K562 (cell line): Measurements from ENCODE around the gene FBLN2. TPM values are rescaled to one million over a fixed set of nuclear protein-coding genes. Genes with fewer than 3 reads are reported as not detected.

ENCODE experiments used
- ATAC-seq: fragments of 200-7000 bp; cut with Tn5 transposase; 3 replicates; pipeline ENCODE4 v1.9.1; 2020; ENCODE audit warnings: moderate library complexity
- Bru-seq: library from RNA; stranded (reverse); fragments of 400-500 nt; gene quantifications from one replicate; lab custom pipeline; 2021; lab: Mats Ljungman, UMichigan
- BruChase-seq, 2 experiments: library from RNA; stranded (reverse); fragments of 400-500 nt; gene quantifications; one replicate each; lab custom pipeline; 2021; lab: Mats Ljungman, UMichigan
- BruUV-seq: library from RNA; stranded (reverse); fragments of 400-500 nt; replicated peaks from 2 replicates; lab custom pipeline; 2021; lab: Mats Ljungman, UMichigan
- CTCF ChIA-PET: fragments of 300-600 bp; formaldehyde crosslinking; extraction: SDS; loops from one replicate; lab custom pipeline; 2021; ENCODE audit warnings: low intra/inter-chr PET ratio; lab: Yijun Ruan, JAX
- POLR2A ChIA-PET: fragments of 300-600, 350-650 bp; sonication (Branson Sonifier 250); formaldehyde crosslinking; extraction: SDS; loops from one replicate; lab custom pipeline; 2021; ENCODE audit warnings: antibody characterized with exemption, inconsistent platforms; lab: Yijun Ruan, JAX
- DNase-seq, 4 experiments: peaks; one replicate each; pipeline versions ENCODE4 v3.0.0 to v3.0.0-alpha.2; 2011 to 2018; ENCODE audit warnings: low spot score in 3 of 4, mixed read lengths in 3 of 4; ENCODE audit errors: extremely low read depth in 1 of 4
- FAIRE-seq: peaks from 2 replicates; lab custom pipeline; 2011; peaks lifted over from hg19 to GRCh38; lab: Jason Lieb, UNC
- H2AFZ ChIP-seq: 2 replicates; pipeline ENCODE4 v1.6.0; 2011; ENCODE audit warnings: low read depth, low read length, control low read depth, inconsistent platforms
- H3K27ac ChIP-seq: fragments of 200-600 bp; 3 replicates; pipeline ENCODE4 v1.8.0; 2011; ENCODE audit warnings: low read depth, mild to moderate bottlenecking, control low read depth, inconsistent platforms, low read length, moderate library complexity, mixed read lengths; ENCODE audit errors: extremely low read depth
- H3K27me3 ChIP-seq, 2 experiments: fragments of 300-600 bp in 1 of 2; 2 replicates in 1 of 2; 3 replicates in 1 of 2; pipeline versions ENCODE4 v1.6.0 to v1.8.0; 2011; ENCODE audit warnings: inconsistent platforms in 2 of 2, low read length in 2 of 2, mild to moderate bottlenecking in 1 of 2, mixed read lengths in 1 of 2, moderate library complexity in 1 of 2; ENCODE audit not compliant: control insufficient read depth in 2 of 2, insufficient read depth in 2 of 2
- H3K36me3 ChIP-seq: fragments of 300-600 bp; 3 replicates; pipeline ENCODE4 v1.8.0; 2011; ENCODE audit warnings: mild to moderate bottlenecking, low read length, inconsistent platforms; ENCODE audit not compliant: control insufficient read depth, insufficient read depth
- H3K4me1 ChIP-seq, 2 experiments: fragments of 200-600 bp in 1 of 2; replicated peaks in 1 of 2; 2 replicates in 1 of 2; 3 replicates in 1 of 2; pipeline versions ENCODE4 v1.5.1 to v1.8.0; 2011; ENCODE audit warnings: inconsistent platforms in 2 of 2, low read length in 2 of 2, mild to moderate bottlenecking in 1 of 2, mixed read lengths in 1 of 2, moderate library complexity in 1 of 2; ENCODE audit not compliant: control insufficient read depth in 2 of 2, insufficient read depth in 2 of 2
- H3K4me2 ChIP-seq: 2 replicates; pipeline ENCODE4 v1.6.1; 2011; ENCODE audit warnings: low read length, control low read depth, inconsistent platforms, mixed read lengths; ENCODE audit not compliant: insufficient read depth
- H3K4me3 ChIP-seq: fragments of 200-600 bp; sonication (generic), shearing (Covaris generic); 2 replicates; pipeline ENCODE4 v1.5.1; 2016; ENCODE audit warnings: control low read depth, inconsistent platforms
- H3K79me2 ChIP-seq: fragments of 200-600 bp; 3 replicates; pipeline ENCODE4 v1.8.0; 2011; ENCODE audit warnings: low read length, inconsistent platforms; ENCODE audit not compliant: control insufficient read depth, insufficient read depth
- H3K9ac ChIP-seq, 2 experiments: 2 replicates each; pipeline versions ENCODE4 v1.6.0 to v1.6.1; 2011; ENCODE audit warnings: low read depth in 2 of 2, low read length in 2 of 2, control low read depth in 1 of 2, inconsistent platforms in 1 of 2, mild to moderate bottlenecking in 1 of 2, mixed read lengths in 1 of 2; ENCODE audit not compliant: insufficient read depth in 1 of 2
- H3K9me1 ChIP-seq: one replicate; pipeline ENCODE4 v1.6.0; 2011; ENCODE audit warnings: inconsistent platforms, mild to moderate bottlenecking, low read length, moderate library complexity; ENCODE audit not compliant: control insufficient read depth, insufficient read depth
- H3K9me3 ChIP-seq: replicated peaks from 2 replicates; pipeline ENCODE4 v1.5.1; 2011; ENCODE audit warnings: low read depth, low read length, inconsistent platforms; ENCODE audit not compliant: control insufficient read depth, insufficient read depth
- H4K20me1 ChIP-seq: replicated peaks from 2 replicates; pipeline ENCODE4 v1.6.1; 2011; ENCODE audit warnings: low read length, inconsistent platforms, mixed read lengths; ENCODE audit not compliant: control insufficient read depth, insufficient read depth
- CXXC5 ChIP-seq: fragments of 250-450 bp; sonication (Bioruptor Pico); IDR thresholded peaks from 2 replicates; pipeline ENCODE4 v1.8.0; 2022; ENCODE audit warnings: inconsistent platforms, mild to moderate bottlenecking, moderate library complexity
- DMBX1 ChIP-seq: fragments of 250-450 bp; sonication (Bioruptor Pico); IDR thresholded peaks from 2 replicates; pipeline ENCODE4 v1.8.0; 2022; ENCODE audit warnings: inconsistent platforms, mild to moderate bottlenecking, moderate library complexity, borderline replicate concordance
- EWSR1 ChIP-seq: fragments of 450-650 bp; IDR thresholded peaks from 2 replicates; pipeline ENCODE4 v1.6.1; 2018; ENCODE audit warnings: borderline replicate concordance, mild to moderate bottlenecking, low read depth, moderate library complexity; ENCODE audit not compliant: partially characterized antibody
- KDM2B ChIP-seq: fragments of 250-450 bp; sonication (Bioruptor Pico); IDR thresholded peaks from 2 replicates; pipeline ENCODE4 v1.8.0; 2021; ENCODE audit warnings: mild to moderate bottlenecking, moderate library complexity
- PURB ChIP-seq: sonication (generic); formaldehyde crosslinking; IDR thresholded peaks from 2 replicates; pipeline ENCODE4 v1.9.0; 2021; ENCODE audit warnings: low read depth, mild to moderate bottlenecking, missing genetic modification reagents
- RBFOX2 ChIP-seq: fragments of 200-400 bp; formaldehyde crosslinking; IDR thresholded peaks from 2 replicates; pipeline ENCODE4 v1.6.1; 2017; ENCODE audit warnings: low read depth, mild to moderate bottlenecking, low read length, moderate library complexity
- SMAD4 ChIP-seq: fragments of 250-450 bp; sonication (Bioruptor Pico); conservative IDR thresholded peaks from 2 replicates; pipeline ENCODE4 v1.8.0; 2021; ENCODE audit warnings: inconsistent platforms, mild to moderate bottlenecking, moderate library complexity
- ZBTB43 ChIP-seq: sonication (generic); formaldehyde crosslinking; IDR thresholded peaks from 2 replicates; pipeline ENCODE4 v1.8.0; 2023; ENCODE audit warnings: mild to moderate bottlenecking, missing genetic modification reagents
- ZEB2 ChIP-seq: fragments of 450-650 bp; IDR thresholded peaks from 2 replicates; pipeline ENCODE4 v1.6.1; 2016
- WGBS: fragments of 100-300 bp; shearing (Covaris generic); methylation state at CpG from one replicate; pipeline ENCODE4 v1.1.6; 2016; ENCODE audit warnings: low coverage, mixed read lengths; ENCODE audit not compliant: insufficient coverage; ENCODE audit errors: missing lambda C conversion rate; 5-methylcytosine and 5-hydroxymethylcytosine counted together
- in situ Hi-C: fragments of 300-500 bp; cut with MboI; formaldehyde crosslinking; loops from 4 replicates; pipeline ENCODE4 v1.15.0; 2018; ENCODE audit warnings: inconsistent platforms, mixed read lengths
- intact Hi-C: fragments of 100-400 bp; cut with micrococcal nuclease; formaldehyde crosslinking; loops from 2 replicates; pipeline ENCODE4 v1.14.2; 2022
- long read RNA-seq, 3 experiments: library from polyadenylated mRNA in 2 of 3; library from RNA in 1 of 3; unstranded in 2 of 3; stranded (forward) in 1 of 3; transcript quantifications; one replicate each; pipeline ENCODE4 v2.0.0, GENCODE V29; 2019 to 2022
- polyA minus RNA-seq, 3 experiments: library from RNA; depleted of rRNA, polyadenylated mRNA; stranded (reverse); fragments of >200 nt; gene quantifications; 2 replicates each; pipeline ENCODE4 v1.2.3, GENCODE V29; 2011
- polyA plus RNA-seq, 8 experiments: library from polyadenylated mRNA; depleted of rRNA in 4 of 8; stranded (reverse) in 5 of 8; unstranded in 3 of 8; fragments of >200 nt; fragmentation: Nextera tagmentation in 2 of 8; fragmentation: Illumina TruSeq in 1 of 8; extraction: Ambion mirVana in 2 of 8; extraction: Trizol in 1 of 8; gene quantifications; 2 replicates each; pipeline versions ENCODE4 v1.2.1 to v1.2.3, GENCODE V29; 2011 to 2014; ENCODE audit warnings: inconsistent platforms in 1 of 8, missing spikeins in 1 of 8
- total RNA-seq, 7 experiments: library from RNA; depleted of rRNA in 6 of 7; stranded (reverse); fragments of >200 nt in 6 of 7; fragmentation: Illumina TruSeq in 2 of 7; extraction: Trizol in 2 of 7; gene quantifications; 2 replicates each; pipeline versions ENCODE4 v1.2.1 to v1.2.3, GENCODE V29; 2011 to 2021; ENCODE audit warnings: low replicate concordance in 1 of 7
- TF ChIP-seq, protein P1 (sequence below), 2 experiments: IDR thresholded peaks; 2 replicates each; pipeline ENCODE4 v1.6.1; 2011; ENCODE audit warnings: borderline replicate concordance in 1 of 2, control low read depth in 1 of 2, low read depth in 1 of 2, low read length in 1 of 2, mild to moderate bottlenecking in 1 of 2, mixed read lengths in 1 of 2, moderate library complexity in 1 of 2; ENCODE audit not compliant: insufficient read depth in 1 of 2, insufficient read length in 1 of 2, poor library complexity in 1 of 2, severe bottlenecking in 1 of 2; ENCODE audit errors: extremely low read depth in 1 of 2

Gene FBLN2
- 0.32 and 0.72 TPM in 2 replicates for total RNA-seq (2011; cell fraction: chromatin; rRNA removed; ENCODE audit: low replicate concordance)
- total RNA-seq (2011; cell fraction: nucleolus; rRNA removed) = 0.53 and 1.5 TPM in 2 replicates
- 0.15 and 0.23 TPM in 2 replicates for total RNA-seq (2011; cell fraction: nucleoplasm; rRNA removed)
- total RNA-seq (2014; rRNA removed) (not detected in 2 replicates), total RNA-seq (2014; rRNA removed; fragmentation: Illumina TruSeq; extraction: Trizol) (not detected in 2 replicates), total RNA-seq (2015; rRNA removed; fragmentation: Illumina TruSeq; extraction: Trizol) (not detected in 2 replicates), total RNA-seq (2021) (0.04 and 0.13 TPM in 2 replicates), polyA plus RNA-seq (2011; rRNA removed) (0.10 and 0.14 TPM in 2 replicates), polyA plus RNA-seq (2014; fragmentation: Illumina TruSeq; extraction: Trizol) (not detected in 2 replicates), polyA plus RNA-seq (2014; fragmentation: Nextera tagmentation; extraction: Ambion mirVana) (not detected), polyA plus RNA-seq (2014; rRNA removed) (0.03 TPM in 1 of 2 replicates, not detected in the other), polyA minus RNA-seq (2011; rRNA and poly(A)+ RNA removed) (0.21 TPM in 1 of 2 replicates, not detected in the other), Bru-seq, nascent RNA (percentile 11 among the genes with signal in this experiment), BruChase-seq, experiment 1, labeled RNA remaining after a 2-hour chase (percentile 2 among the genes with signal in this experiment), BruChase-seq, experiment 2, labeled RNA remaining after a 6-hour chase (percentile 1 among the genes with signal in this experiment)
- 0.18 and 0.64 TPM in 2 replicates for polyA plus RNA-seq (2011; cell fraction: cytosol; rRNA removed)
- polyA plus RNA-seq (2011; cell fraction: nucleus; rRNA removed) = 0.11 and 0.82 TPM in 2 replicates
- 0.04 and 0.08 TPM in 2 replicates for polyA plus RNA-seq (2012)
- polyA minus RNA-seq (2011; cell fraction: cytosol; rRNA and poly(A)+ RNA removed) = 0.19 TPM in 1 of 2 replicates, not detected in the other
- polyA minus RNA-seq (2011; cell fraction: nucleus; rRNA and poly(A)+ RNA removed) = 0.11 and 0.13 TPM in 2 replicates
- long read RNA-seq, experiment 1, partial matches to known transcripts = 1 of 2 reads
- long read RNA-seq, experiment 1, other reads (novel, unspliced or antisense) = 1 of 2 reads
- long read RNA-seq, experiment 2 = 0 reads
- long read RNA-seq, experiment 3 = 0 reads

- peak; percentile 88 for ATAC-seq
- Histone ChIP-seq H4K20me1 (peaks cover 35% of the 10 kb centered on the region), H3K9me3 (no peaks in the 10 kb centered on the region), H3K27ac (no peak within 1 kb of the TSS), H3K27me3 (peaks cover 9 to 46% of the 10 kb centered on the region in 2 experiments; a peak in 3 of 5 replicates), H3K4me3 (no peak within 1 kb of the TSS), H3K9me1 (peaks cover 3% of the 10 kb centered on the region), H3K4me1 (peaks cover 19 to 45% of the 10 kb centered on the region in 2 experiments; a peak in 4 of 5 replicates), H3K79me2 (no peaks in the 10 kb centered on the region), H3K4me2 (no peak within 1 kb of the TSS), H2AFZ (peak within 1 kb of the TSS; percentile 41; the same call in 1 of the 2 replicates), H3K9ac (peak within 1 kb of the TSS in 1 of 2 experiments; percentile 50; a peak in 2 of 4 replicates), H3K36me3 (no peaks in the 10 kb centered on the region)
- intact Hi-C loops (no loop called here), in situ Hi-C loops (no loop called here)
- peak; percentile 70 to 100 (median 96) for DNase-seq
- WGBS = 28% methylated on average over 42 of the region's 107 CpGs
- BruUV-seq = no TSS peak
- no peak for FAIRE-seq
- ChIA-PET CTCF (interaction anchor here (1.5 kb wide), 1 partner anchor 101 kb away, joined by 4 read pairs; no protein-coding TSS in a partner anchor), POLR2A (interaction anchor here (0.6 to 0.9 kb wide), 2 partner anchors 10 to 160 kb away, joined by 3 read pairs; no protein-coding TSS in a partner anchor)
- TF ChIP-seq ZEB2 (no peak), EWSR1 (no peak), KDM2B (no peak), ZBTB43 (no peak), DMBX1 (CRISPR knock-in tag) (no peak), RBFOX2 (0 out of 2 replicates have a peak, but pooled peaks have one; percentile 32), CXXC5 (CRISPR knock-in tag) (peak; percentile 68), PURB (CRISPR knock-in tag) (no peak), SMAD4 (peak; percentile 37; the same call in 1 of the 2 replicates)
- TF ChIP-seq, protein P1, sequence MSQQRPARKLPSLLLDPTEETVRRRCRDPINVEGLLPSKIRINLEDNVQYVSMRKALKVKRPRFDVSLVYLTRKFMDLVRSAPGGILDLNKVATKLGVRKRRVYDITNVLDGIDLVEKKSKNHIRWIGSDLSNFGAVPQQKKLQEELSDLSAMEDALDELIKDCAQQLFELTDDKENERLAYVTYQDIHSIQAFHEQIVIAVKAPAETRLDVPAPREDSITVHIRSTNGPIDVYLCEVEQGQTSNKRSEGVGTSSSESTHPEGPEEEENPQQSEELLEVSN (IDR thresholded peaks at IDR 0.05; ENCODE audit: borderline replicate concordance in 1 of 2, extremely low read depth in 1 of 2, insufficient read depth in 1 of 2, insufficient read length in 1 of 2, low read depth in 1 of 2, low read length in 1 of 2, poor library complexity in 1 of 2, severe bottlenecking in 1 of 2) = peak; percentile 54 to 89
These were observed at the start of gene FBLN2 for GRCh38 chr3:13548696-13549622. FBLN2 (plus strand) TSS chr3:13549125; CDS start chr3:13570356, 21,231 bp downstream.
